ENCODE data around the gene CKAP5. TPM values are rescaled to one million over a fixed set of nuclear protein-coding genes. Genes with fewer than 3 reads are reported as not detected.
A peak's percentile ranks its signal among the peaks of the same experiment; 100 is the strongest.
"Not testable (repeated sequence)": the region's sequence is repeated elsewhere in the genome, so short reads cannot be mapped to it uniquely, and the experiment has no call there.

The CKAP5 gene
- total RNA-seq, 1 donor from 2014 or later = 31.5 TPM

GRCh38 chr11:46855167-46855566, 9.1 kb upstream of the CKAP5 start:
- no peak for DNase-seq (ENCODE audit: low spot score)

- DNase-seq (ENCODE audit: low spot score) = peak; percentile 42
Observed at GRCh38 chr11:46850829-46851380, 4.8 kb upstream of the CKAP5 start.

- no peak for DNase-seq (ENCODE audit: low spot score)
Observed at GRCh38 chr11:46849631-46850030, 3.6 kb upstream of the CKAP5 start.

GRCh38 chr11:46846510-46846830, 390 bp upstream of the CKAP5 start:
- no peak for DNase-seq (ENCODE audit: low spot score)

GRCh38 chr11:46845440-46845739, 690 bp downstream of the CKAP5 start:
- DNase-seq (ENCODE audit: low spot score) = no peak

GRCh38 chr11:46840116-46840515, 6.0 kb downstream of the CKAP5 start:
- DNase-seq (ENCODE audit: low spot score) = no peak

- no peak for DNase-seq (ENCODE audit: low spot score)
Observed at GRCh38 chr11:46838501-46838900, 7.6 kb downstream of the CKAP5 start.

GRCh38 chr11:46837860-46838259, 8.2 kb downstream of the CKAP5 start:
- DNase-seq (ENCODE audit: low spot score) = no peak

GRCh38 chr11:46836870-46837269, 9.2 kb downstream of the CKAP5 start:
- DNase-seq (ENCODE audit: low spot score) = no peak

GRCh38 chr11:46836431-46836830, 9.6 kb downstream of the CKAP5 start:
- no peak for DNase-seq (ENCODE audit: low spot score)

- no peak for DNase-seq (ENCODE audit: low spot score)
Observed at GRCh38 chr11:46835897-46836296, 10.2 kb downstream of the CKAP5 start.

- no peak for DNase-seq (ENCODE audit: low spot score)
Observed at GRCh38 chr11:46834821-46835220, 11.3 kb downstream of the CKAP5 start.

- no peak for DNase-seq (ENCODE audit: low spot score)
Observed at GRCh38 chr11:46832511-46833214, 13.4 kb downstream of the CKAP5 start.

- DNase-seq (ENCODE audit: low spot score) = no peak
Observed at GRCh38 chr11:46827995-46828394, 18.1 kb downstream of the CKAP5 start.

GRCh38 chr11:46826310-46827044, 19.6 kb downstream of the CKAP5 start:
- peak; percentile 90 for DNase-seq (ENCODE audit: low spot score)

GRCh38 chr11:46808799-46809431, 37.2 kb downstream of the CKAP5 start:
- DNase-seq (ENCODE audit: low spot score) = peak; percentile 17

- no peak for DNase-seq (ENCODE audit: low spot score)
Observed at GRCh38 chr11:46801694-46802470, 44.2 kb downstream of the CKAP5 start.

GRCh38 chr11:46800177-46800576, 45.9 kb downstream of the CKAP5 start:
- DNase-seq (ENCODE audit: low spot score) = no peak

GRCh38 chr11:46799725-46800124, 46.4 kb downstream of the CKAP5 start:
- not testable (repeated sequence) for DNase-seq (ENCODE audit: low spot score)

- no peak for DNase-seq (ENCODE audit: low spot score)
Observed at GRCh38 chr11:46778416-46778815, 67.7 kb downstream of the CKAP5 start.

- DNase-seq (ENCODE audit: low spot score) = no peak
Observed at GRCh38 chr11:46776878-46777277, 69.2 kb downstream of the CKAP5 start.

GRCh38 chr11:46769636-46770221, 76.4 kb downstream of the CKAP5 start:
- no peak for DNase-seq (ENCODE audit: low spot score)
